Liver (tissue), 3 donors: ENCODE data around the gene TLNRD1.

Experiments
- GABPA ChIP-seq, 2 donors: IDR thresholded peaks in 1 of 2; conservative IDR thresholded peaks in 1 of 2; 2 replicates each; pipeline ENCODE4 v1.6.1; 2016; ENCODE audit warnings: antibody characterized with exemption in 2 of 2, mild to moderate bottlenecking in 1 of 2, moderate library complexity in 1 of 2
- HNF4G ChIP-seq: IDR thresholded peaks from 2 replicates; pipeline ENCODE4 v1.6.1; 2016; ENCODE audit warnings: antibody characterized with exemption
- JUND ChIP-seq, 2 donors: IDR thresholded peaks; 2 replicates each; pipeline ENCODE4 v1.6.1; 2016; ENCODE audit warnings: antibody characterized with exemption in 2 of 2
- RAD21 ChIP-seq, 2 donors: IDR thresholded peaks; 2 replicates each; pipeline ENCODE4 v1.6.1; 2016; ENCODE audit warnings: antibody characterized with exemption in 2 of 2, mild to moderate bottlenecking in 2 of 2
- RXRA ChIP-seq, 2 donors: IDR thresholded peaks; 2 replicates each; pipeline ENCODE4 v1.6.1; 2017 to 2018; ENCODE audit warnings: antibody characterized with exemption in 2 of 2, mild to moderate bottlenecking in 1 of 2
- YY1 ChIP-seq: IDR thresholded peaks from 2 replicates; pipeline ENCODE4 v1.6.1; 2016; ENCODE audit warnings: antibody characterized with exemption, mild to moderate bottlenecking
- TF ChIP-seq, protein P1 (sequence below): fragments of 150-350 bp; IDR thresholded peaks from 2 replicates; pipeline ENCODE4 v1.5.1; 2017; ENCODE audit warnings: improper control_type of control experiment, low read depth, low read length; ENCODE audit not compliant: missing input control
- TF ChIP-seq, protein P2 (sequence below): IDR thresholded peaks from 2 replicates; pipeline ENCODE4 v1.6.1; 2016; ENCODE audit warnings: antibody characterized with exemption, mild to moderate bottlenecking
- TF ChIP-seq, protein P3 (sequence below): IDR thresholded peaks from 2 replicates; pipeline ENCODE4 v1.6.1; 2016; ENCODE audit warnings: antibody characterized with exemption
- TF ChIP-seq, protein P4 (sequence below): IDR thresholded peaks from 2 replicates; pipeline ENCODE4 v1.6.1; 2016; ENCODE audit warnings: antibody characterized with exemption
- donor health status: healthy.
- donor health status: healthy.

DNA sequence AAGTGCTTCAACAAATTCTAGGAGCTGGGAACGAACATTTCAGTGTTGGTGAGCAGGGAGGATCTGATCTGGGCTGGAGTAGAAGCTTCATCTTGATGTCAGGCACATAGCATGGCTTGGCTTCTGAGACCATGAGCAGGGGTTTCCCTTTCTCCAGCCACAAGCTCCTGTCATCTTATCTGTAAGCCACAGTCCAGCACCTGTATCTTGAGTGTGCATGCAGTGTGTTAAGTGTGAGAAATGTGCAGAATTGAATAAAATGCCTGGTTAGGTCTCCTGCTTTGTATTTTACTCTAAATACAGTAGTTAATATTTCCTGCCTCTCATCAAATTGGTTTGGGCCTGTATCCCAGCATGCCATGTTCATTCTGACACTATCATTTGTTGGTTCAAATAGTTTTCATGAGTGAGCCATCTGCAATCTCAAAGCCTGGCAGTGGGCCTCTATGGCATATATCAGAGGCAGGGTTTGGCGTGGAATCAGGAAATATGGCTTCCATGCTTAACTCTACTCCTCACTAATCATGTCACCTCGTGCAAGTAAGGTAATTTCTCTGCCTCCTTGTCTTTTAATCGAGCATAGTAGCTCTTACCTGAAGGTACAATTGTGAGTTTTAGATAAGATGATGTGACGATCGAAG is 43.3 kb downstream of the TLNRD1 start:
- TF ChIP-seq YY1 (no peak), HNF4G (no peak), RXRA (IDR thresholded peaks at IDR 0.05) (no peak), JUND (IDR thresholded peaks at IDR 0.05) (no peak), GABPA (IDR thresholded peaks at IDR 0.05 in 1 of 2, conservative IDR thresholded peaks at IDR 0.05 in 1 of 2) (no peak), RAD21 (IDR thresholded peaks at IDR 0.05) (no peak)
- TF ChIP-seq, protein P1, sequence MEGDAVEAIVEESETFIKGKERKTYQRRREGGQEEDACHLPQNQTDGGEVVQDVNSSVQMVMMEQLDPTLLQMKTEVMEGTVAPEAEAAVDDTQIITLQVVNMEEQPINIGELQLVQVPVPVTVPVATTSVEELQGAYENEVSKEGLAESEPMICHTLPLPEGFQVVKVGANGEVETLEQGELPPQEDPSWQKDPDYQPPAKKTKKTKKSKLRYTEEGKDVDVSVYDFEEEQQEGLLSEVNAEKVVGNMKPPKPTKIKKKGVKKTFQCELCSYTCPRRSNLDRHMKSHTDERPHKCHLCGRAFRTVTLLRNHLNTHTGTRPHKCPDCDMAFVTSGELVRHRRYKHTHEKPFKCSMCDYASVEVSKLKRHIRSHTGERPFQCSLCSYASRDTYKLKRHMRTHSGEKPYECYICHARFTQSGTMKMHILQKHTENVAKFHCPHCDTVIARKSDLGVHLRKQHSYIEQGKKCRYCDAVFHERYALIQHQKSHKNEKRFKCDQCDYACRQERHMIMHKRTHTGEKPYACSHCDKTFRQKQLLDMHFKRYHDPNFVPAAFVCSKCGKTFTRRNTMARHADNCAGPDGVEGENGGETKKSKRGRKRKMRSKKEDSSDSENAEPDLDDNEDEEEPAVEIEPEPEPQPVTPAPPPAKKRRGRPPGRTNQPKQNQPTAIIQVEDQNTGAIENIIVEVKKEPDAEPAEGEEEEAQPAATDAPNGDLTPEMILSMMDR, result no peak
- TF ChIP-seq, protein P2, sequence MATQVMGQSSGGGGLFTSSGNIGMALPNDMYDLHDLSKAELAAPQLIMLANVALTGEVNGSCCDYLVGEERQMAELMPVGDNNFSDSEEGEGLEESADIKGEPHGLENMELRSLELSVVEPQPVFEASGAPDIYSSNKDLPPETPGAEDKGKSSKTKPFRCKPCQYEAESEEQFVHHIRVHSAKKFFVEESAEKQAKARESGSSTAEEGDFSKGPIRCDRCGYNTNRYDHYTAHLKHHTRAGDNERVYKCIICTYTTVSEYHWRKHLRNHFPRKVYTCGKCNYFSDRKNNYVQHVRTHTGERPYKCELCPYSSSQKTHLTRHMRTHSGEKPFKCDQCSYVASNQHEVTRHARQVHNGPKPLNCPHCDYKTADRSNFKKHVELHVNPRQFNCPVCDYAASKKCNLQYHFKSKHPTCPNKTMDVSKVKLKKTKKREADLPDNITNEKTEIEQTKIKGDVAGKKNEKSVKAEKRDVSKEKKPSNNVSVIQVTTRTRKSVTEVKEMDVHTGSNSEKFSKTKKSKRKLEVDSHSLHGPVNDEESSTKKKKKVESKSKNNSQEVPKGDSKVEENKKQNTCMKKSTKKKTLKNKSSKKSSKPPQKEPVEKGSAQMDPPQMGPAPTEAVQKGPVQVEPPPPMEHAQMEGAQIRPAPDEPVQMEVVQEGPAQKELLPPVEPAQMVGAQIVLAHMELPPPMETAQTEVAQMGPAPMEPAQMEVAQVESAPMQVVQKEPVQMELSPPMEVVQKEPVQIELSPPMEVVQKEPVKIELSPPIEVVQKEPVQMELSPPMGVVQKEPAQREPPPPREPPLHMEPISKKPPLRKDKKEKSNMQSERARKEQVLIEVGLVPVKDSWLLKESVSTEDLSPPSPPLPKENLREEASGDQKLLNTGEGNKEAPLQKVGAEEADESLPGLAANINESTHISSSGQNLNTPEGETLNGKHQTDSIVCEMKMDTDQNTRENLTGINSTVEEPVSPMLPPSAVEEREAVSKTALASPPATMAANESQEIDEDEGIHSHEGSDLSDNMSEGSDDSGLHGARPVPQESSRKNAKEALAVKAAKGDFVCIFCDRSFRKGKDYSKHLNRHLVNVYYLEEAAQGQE, result no peak
- TF ChIP-seq, protein P3, sequence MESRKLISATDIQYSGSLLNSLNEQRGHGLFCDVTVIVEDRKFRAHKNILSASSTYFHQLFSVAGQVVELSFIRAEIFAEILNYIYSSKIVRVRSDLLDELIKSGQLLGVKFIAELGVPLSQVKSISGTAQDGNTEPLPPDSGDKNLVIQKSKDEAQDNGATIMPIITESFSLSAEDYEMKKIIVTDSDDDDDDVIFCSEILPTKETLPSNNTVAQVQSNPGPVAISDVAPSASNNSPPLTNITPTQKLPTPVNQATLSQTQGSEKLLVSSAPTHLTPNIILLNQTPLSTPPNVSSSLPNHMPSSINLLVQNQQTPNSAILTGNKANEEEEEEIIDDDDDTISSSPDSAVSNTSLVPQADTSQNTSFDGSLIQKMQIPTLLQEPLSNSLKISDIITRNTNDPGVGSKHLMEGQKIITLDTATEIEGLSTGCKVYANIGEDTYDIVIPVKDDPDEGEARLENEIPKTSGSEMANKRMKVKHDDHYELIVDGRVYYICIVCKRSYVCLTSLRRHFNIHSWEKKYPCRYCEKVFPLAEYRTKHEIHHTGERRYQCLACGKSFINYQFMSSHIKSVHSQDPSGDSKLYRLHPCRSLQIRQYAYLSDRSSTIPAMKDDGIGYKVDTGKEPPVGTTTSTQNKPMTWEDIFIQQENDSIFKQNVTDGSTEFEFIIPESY, result no peak
- TF ChIP-seq, protein P4, sequence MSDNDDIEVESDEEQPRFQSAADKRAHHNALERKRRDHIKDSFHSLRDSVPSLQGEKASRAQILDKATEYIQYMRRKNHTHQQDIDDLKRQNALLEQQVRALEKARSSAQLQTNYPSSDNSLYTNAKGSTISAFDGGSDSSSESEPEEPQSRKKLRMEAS, result no peak
